Stimulated activated CD8-positive, alpha-beta memory T cell treated with anti-CD3 and anti-CD28 coated beads, Interleukin-15, amount 100 ng/mL, for 24 hours (primary cell): ENCODE data around the gene RRP36.
"Not testable (repeated sequence)": the region's sequence is repeated elsewhere in the genome, so short reads cannot be mapped to it uniquely, and the experiment has no call there.

Source experiments
- DNase-seq: peaks from one replicate; pipeline ENCODE4 v3.0.0-alpha.2; 2020; ENCODE audit warnings: low read depth

Gene RRP36

DNA sequence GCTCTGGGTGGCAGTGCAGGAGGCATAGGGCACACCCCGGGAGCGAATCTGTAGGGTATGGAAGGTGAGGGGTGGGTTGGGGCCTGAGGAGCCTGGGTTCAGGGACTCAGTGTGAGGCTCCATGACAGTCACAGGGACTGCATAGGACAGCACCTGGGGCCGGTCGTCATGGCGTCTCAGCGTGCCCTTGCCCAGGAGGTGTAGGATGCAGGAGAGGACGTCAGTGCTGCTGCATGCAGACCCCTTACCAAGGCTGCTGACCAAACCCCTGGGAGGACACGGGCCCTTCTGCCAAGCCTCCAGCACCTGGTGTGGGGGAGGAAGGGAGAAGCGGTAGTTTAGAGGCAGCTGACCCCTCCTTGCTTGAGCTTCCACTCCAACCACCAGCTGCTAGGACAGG, 16.3 kb downstream of the RRP36 start:
- no peak for DNase-seq

DNA sequence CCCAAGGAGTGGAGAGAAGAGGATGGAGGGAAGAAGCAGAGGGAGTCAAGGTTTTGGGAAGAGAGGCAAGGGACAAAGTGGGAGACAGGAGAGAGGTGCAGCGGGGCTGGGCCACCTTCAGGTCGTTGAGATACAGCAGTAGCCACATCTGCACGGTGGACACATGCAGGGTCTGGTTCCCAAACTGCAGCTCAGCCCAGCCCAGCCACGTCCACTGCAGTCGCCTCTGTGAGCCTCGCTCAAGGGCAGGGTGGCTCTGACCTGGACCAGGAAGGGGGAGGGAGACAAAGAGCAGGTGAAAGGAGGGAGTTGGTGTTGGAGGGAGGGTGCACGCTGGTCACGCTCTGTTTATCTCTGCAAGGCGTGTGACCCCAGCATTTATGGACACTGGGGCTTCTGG, 17.3 kb downstream of the RRP36 start:
- DNase-seq: no peak

DNA sequence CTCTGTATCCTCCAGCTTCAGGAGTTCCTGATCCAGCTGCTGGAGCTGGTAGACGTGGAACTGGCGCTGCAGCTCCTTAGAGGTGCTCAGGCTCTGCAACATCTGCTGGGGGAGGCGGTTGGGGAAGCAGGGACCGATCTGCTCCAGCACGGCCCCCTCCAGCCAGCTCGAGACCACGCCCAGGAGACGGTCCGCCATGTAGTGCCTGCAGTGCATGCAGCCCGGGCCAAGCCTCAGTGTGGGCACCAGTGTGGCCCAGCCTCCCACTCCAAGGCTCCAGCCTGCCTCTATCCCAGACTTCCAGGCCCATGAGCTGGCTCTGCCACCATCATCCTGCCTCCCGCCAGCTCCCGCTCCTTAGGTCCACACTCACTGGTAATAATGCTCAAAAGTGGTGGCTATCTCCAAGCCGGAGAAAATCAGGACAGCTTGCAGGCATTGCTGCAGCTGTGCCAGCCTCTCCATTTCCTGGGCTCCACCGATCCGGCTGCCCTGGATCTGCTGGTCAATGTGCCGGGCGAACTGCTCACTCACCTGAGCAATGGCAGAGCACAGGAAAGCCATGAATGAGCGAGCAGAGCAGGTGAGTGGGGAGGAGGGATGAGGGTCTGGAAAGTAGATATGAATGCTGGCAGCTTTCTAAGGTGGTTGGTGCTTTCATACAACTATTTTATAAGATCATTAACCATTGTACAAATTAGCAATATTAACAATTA, 19.3 kb downstream of the RRP36 start:
- no peak for DNase-seq

DNA sequence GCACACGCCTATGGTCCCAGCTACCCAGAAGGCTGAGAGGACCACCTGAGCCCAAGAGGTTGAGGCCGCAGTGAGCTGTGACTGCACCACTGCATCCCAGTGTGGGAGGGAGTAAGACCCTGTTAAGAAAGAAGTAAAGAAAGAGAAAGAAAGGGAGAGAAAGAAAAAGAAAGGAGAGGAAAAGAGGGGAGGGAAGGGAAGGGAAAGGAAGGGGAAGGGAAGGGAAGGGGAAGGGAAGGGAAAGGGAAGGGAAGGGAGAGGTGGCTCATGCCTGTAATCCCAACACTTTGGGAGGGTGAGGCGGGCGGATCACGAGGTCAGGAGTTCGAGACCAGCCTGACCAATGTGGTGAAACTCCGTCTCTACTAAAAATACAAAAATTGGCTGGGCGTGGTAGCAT, 20.1 kb downstream of the RRP36 start:
- not testable (repeated sequence) for DNase-seq

DNA sequence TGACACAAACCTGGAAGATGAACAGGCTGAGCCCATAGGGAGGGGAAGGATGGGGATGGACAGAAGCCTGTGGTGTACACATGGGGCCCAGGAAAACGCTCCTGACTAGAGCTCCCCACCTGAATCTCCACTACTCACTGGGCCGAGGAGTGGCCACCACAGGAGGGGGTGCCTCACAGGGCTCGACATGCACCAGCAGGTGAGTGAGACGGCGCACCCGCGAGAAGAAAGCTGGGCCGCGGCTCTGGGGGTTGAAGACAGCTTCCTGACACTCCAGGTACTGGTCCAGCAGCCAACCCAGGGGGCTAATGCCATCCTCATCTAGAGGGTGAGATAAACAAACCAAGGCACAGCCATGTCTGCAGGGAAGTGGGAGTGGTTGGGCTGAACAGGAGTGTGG, 21.9 kb downstream of the RRP36 start:
- DNase-seq: no peak

DNA sequence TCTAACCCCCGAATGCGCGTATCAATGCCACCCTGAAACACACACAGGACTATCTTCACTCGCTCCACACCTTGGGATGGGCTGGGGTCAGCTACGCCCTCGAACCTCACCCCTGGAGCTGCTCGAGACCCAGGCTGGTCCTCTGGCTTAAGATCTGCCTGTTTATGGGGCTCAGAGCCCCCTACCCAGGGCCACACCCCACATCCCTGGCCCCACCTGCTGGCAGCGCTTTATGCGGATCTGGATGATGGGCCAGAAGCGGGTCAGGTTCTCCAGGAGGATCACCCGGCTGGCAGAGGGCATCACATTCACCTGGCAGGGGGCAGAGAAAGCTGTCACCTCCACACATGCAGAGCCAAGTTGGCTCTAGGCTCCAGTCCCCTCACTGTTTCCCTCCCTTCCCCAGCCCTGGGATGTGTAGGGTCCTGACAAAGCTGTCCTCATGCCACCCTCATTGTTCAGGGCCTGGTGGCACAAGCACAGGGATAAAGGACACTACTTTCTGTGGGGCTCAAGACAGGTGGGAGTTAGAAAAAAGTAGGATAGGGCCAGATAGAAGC, 24.0 kb downstream of the RRP36 start:
- no peak for DNase-seq

DNA sequence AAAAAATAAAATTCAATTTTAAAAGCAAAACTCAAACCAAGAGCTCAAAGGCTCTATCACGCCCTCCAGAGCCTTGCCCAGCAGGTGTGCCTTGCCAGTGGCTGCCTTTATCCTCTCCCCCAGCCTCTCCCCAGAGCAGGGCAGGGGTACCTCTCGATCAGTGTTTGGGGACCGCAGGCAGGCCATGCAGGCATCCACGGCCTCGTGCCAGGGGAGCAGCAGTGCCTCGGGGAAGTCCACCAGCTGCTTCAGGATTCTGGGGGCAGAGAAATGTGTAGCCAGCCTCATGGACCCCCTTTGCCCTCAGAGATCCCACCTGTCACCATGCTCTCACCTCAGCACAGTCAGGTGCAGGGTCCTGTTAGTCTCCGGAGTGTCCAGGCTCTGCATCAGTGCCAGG, 26.6 kb downstream of the RRP36 start:
- DNase-seq: no peak

DNA sequence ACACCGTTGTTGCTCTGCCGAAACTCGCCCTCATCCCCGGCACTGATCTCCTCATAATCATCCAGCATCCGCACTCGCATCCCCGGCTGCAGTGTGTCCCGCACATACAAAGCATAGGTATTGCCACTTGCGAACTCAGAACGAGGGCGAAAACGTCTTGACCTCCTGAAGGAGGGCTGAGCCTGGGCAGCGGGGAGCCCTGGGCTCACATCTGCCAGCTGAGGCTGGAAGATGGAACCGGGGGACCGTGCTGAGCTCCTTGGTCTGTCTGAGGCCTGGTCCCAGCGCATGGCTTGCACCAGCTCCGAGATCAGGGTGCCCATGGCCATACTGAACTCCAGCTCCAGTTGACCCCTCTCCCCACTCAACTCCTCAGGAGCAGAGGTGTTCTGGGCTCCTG, 29.6 kb downstream of the RRP36 start:
- DNase-seq: no peak

DNA sequence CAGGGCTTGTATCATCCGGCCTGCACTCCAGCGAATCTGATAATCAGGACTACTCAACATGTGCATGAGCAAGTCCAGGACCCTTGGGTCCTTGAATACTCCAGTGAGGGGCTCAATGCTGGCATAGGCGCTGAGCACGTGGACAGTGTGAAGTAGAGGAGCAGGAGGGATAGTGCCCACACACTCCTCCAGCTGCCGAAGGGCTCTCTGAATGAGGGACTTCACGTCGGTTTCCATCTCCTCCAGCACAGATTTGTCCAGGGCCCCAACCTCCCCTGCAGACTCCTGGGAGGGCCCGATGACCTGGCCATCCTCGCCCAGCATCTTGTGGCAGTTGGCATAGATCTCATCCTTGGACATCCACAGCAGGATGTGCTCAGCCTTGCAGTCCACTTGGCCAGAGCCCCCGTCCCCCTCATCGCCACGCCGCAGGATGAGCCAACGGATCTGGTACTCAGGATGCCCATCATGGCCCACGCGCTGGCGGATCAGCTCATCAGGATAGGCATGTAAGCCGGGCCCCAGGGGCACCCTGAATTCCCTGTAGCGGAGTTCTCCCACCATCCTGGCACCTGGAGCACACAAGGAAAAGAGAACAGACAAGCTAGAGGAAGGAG, 30.9 kb downstream of the RRP36 start:
- DNase-seq: no peak

DNA sequence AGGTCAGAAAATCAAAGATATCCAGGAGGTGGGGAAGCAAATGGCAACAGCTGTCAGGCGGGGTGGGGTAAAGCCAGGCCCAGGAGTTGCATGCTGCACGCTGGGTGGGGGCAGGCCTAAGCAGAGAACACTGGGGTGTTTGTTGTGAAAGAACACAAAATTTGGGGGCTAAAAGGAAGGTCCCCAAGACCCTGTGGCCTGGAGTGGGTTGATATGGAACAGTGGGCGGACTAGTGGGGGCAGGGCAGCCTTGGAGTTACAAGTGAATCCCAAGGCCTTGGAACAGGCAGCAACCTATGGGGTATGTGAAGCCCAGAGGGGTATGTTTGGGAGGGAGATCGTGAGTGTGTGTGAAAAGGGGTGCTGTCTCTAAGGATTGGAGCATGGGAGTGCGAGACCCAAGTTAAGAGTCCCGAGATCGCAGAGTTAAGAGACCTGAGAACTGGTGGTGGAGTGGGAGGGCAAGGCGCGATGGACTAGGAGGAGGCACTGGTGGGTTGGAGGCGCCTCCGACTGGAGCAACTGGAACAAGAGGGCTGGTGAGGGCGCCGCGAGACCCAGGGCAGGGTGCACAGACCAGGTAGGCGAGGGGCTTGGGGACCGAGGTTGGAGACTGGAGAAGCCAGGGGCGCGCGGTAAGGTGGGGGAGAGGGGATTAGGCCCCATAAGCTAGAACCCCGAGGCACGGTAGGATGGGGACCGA, 31.6 kb downstream of the RRP36 start:
- no peak for DNase-seq

DNA sequence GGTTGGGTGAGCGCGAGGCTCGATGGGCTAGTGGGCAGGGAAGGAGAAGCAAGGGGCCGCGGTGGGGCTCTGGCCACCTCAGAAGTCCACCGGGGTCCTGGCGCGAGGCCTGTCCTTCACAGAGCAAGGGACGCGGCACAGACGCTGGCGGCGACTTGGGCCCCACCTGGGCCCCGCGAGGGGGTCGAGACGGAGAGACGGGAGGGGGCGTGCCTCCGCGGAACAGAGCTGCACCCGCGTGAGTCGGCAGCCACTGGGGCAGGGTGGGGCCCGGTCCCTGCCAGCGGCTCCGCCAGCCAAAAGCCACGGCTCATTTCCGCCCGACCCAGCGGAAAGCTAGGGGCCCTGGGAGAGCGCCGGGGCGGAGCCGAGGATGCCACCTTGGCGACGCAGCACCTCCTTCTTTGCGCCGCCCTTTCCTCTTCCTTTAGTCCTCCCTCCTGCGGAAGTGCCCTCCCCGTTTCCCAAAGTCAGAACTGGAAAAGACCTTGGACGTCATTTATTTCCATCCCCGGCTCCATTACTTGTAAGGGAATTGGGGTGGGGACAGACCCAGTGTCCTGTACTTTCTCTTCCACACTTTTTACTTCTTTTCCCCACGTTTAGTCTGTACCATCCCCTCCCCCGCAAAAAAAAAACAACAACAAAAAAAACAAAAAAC, 32.3 kb downstream of the RRP36 start, which contains the start of gene CUL7:
TSS of gene CUL7 (minus strand) at position 307 of the 661 bp plus-strand sequence. CDS start 1,063 bp downstream, outside the sequence.
- DNase-seq: peak; percentile 79

DNA sequence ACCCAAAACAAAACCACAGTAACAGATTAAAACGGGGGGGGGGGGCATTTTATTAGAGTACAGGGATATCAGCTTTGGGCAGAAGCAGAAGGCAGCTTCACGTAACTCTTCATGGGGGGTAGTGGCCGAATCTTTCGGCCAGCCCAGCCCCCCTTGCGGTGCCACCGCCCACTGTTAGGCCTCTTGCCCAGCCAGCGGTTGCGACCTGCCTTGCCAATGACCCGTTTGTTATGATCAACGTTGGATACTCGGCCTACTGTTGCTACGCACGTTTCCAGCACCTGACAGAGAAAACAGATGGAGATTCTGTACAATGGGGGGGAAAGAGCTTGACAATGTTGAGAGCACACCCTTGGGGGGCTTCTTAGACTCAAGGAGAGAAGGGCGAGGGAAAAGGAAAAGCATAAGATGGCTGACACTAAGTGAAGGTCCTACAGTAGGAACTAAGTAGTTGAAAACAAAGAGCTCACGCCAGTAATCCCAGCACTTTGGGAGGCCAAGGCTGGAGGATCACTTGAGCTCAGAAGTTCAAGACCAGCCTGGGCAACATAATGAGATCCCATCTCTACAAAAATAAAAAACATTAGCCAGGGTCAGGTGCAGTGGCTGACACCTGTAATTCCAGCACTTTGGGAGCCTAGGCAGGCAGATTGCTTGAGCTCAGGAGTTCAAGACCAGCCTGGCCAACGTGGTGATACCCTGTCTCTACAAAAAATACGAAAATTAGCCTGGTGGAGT, 33.0 kb downstream of the RRP36 start:
- DNase-seq: no peak

DNA sequence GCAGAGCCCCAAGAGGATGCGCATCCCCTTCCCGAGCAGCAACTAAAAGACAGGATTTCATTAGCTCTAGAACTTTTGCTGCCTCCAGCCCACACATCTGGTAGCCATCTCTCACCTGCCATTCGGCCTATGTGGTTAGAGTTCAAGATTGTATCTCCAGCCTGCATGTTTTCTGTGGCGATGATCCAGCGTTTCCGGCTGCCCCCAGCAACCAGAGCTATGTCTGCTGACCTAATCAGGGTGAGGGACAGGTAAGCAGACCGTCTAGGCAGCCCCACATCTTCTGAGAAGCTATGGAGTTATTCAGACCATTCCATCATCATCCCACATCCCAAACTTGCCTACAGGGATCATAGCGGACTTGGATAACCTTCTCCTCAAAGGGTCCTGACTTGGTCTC, 34.5 kb downstream of the RRP36 start:
- no peak for DNase-seq

DNA sequence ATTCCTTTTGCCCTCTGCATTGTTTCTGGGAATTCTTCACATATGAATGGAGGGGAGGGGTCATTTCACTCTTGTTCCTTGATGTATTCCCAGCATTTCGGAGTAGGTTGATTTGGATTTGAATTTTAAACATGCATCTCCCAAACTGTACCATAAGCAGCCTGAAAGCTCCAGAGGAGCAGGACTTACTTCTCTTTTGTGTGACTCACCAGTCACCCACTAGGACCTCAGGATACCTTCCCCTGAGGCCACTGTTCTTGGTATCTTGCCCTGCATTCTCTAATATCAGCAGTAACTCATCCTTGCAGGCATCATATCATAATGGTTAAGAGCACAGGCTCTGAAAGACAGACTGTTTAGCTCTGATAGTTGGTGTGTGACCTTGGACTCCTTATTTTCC, 37.1 kb downstream of the RRP36 start:
- no peak for DNase-seq

DNA sequence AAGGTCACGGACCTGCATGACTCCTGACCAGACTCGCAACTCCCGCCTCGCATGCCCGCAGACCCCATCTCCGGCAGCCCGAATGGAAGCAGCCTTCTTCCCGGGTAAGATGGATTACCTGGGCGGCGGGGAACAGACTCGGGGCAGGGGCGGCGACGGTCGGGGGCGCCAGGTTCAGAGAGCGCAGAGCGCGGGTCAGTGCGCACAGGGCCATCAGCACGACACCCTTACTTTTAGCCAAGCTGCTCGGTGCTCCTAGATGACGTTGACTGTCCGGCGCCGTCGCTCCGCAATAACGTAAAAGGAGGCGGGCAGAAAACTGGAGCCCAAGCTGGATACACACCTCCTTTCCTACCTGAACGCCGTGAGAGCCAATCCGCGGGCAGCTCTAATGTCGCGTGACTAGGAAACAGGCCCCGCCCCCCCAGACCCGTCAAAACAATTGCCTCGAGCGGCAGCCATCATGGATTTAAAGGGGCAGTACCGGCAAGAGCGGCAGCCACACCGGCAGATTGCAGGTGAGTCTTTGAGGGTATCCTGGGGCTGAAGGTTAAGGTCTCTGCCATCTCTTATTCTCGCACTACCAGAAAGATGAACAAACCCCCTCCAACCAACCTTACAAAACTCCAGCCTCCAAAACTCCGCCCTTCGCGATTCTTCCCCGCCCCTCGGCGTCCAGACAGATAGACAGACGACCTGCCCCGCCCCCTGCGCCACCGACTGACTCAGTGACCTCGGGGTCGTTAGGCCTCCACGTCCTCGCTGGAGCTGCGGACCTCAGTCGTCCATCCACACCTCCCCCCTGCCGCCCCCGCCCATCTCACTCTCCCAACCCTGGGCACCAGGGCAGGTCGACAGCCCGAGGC, 38.0 kb downstream of the RRP36 start, which contains the start of the genes KLC4 and MRPL2:
TSS of gene KLC4 (plus strand) at position 464 of the 866 bp plus-strand sequence. CDS start 1,705 bp downstream, outside the sequence.
TSS of gene MRPL2 (minus strand) at position 267 of the 866 bp plus-strand sequence. CDS start at position 214, 53 bp downstream.
- peak; percentile 87 for DNase-seq

DNA sequence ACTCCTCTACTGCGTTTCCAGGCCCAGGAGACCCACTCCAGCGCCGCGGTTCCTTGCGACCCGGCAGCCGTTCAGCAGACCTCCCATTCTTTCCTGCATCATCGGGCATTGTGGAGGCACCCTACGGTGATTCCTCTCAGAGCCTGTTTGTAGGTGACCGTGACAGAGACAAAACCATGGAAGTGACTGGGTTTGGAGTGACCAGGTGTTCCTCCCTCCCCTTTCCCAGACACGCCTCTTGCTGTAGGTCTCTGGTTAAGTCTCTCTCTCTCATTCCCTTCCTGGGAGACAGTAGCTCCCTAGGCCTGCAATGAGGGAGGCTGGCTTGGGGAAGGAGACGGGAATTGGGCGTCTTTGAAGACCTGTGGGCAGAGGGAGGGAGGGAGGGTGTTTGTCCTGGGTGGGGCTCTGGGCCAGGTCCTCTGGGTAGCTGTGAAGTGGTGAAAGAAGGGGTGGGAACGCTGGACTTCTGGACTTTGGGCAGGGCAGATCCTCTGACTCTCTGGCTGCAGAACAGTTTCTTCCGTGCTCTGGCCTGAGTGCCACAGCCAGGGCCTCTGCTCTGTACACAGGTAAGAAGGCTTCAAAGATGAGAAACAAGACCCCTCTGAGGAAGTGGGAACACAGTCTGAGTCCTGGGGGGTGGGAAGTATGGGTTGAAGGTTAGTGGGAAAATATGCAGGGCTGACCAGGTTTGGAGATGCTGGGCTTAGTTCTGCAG, 38.8 kb downstream of the RRP36 start:
- no peak for DNase-seq

DNA sequence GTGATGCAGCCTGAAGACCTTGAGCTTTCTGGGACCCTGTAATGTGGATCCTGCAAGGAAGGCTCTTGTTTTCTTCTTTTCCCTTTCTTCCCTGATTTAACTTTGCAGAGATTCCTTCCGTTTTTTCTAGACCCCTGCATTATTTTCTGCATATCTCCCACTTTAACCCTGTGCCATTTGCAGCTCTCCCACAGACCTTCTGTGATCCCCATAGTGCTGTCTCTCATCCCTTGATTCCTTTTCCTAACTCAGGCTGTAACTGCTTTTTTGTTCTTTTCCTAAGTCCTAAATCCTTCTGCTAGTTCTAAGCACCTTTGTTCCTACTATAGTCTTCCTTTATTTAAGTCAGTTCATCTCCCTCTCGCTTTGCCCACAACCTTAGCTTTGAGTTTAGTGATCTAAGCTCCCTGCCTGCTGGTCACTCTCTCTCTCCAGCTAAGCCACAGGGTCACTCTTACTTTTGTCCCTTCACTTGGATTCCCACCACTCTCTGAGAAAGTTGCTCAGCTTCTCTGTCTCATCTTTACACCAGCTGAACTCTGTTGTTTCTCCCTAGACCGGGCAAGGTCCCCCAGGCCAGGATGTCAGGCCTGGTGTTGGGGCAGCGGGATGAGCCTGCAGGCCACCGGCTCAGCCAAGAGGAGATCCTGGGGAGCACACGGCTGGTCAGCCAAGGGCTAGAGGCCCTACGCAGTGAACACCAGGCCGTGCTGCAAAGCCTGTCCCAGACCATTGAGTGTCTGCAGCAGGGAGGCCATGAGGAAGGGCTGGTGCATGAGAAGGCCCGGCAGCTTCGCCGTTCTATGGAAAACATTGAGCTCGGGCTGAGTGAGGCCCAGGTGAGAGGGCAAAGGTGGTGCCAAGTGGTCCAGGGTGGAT, 39.6 kb downstream of the RRP36 start:
- no peak for DNase-seq

DNA sequence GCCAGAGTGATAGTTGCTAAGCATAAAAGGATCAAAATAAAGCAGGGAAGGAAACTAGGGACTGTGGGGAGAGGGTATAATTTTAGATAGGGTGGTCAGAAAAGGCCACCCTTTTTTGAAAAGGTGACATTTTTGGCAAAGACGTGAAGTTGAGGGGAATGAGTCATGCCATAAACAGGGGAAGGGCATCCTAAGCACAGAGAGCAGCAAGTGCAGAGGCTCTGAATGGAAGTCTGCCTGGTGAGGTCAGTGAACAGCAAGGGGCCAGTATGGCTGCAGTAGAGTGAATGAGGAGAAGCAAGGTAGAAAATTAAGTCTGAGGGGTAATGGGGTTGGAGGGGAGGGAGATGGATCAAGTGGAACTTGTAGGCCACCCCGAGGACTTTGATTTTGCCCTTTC, 40.4 kb downstream of the RRP36 start:
- DNase-seq: no peak

DNA sequence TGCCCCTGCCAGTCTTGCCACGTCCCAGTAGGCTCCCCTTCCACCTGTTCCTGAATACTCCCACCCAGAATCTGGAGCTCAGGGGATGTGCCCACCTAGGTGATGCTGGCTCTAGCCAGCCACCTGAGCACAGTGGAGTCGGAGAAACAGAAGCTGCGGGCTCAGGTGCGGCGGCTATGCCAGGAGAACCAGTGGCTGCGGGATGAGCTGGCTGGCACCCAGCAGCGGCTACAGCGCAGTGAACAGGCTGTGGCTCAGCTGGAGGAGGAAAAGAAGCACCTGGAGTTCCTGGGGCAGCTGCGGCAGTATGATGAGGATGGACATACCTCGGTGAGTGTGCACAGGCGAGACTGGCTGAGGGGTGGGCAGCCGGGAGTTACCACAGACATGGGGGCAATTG, 41.4 kb downstream of the RRP36 start:
- no peak for DNase-seq
